Testis (tissue), 3 donors: ENCODE results near the gene PRPS1. TPM values are rescaled to one million over a fixed set of nuclear protein-coding genes. Genes with fewer than 3 reads are reported as not detected.

Experiments
- DNase-seq: peaks from one replicate; pipeline ENCODE4 v3.0.0-alpha.2; 2019
- H3K27ac ChIP-seq, 2 donors: fragments of 200-600 bp; sonication (generic); one replicate each; pipeline ENCODE4 v1.5.1; 2019
- H3K27me3 ChIP-seq: fragments of 200-600 bp; sonication (generic); one replicate; pipeline ENCODE4 v1.5.1; 2019
- H3K36me3 ChIP-seq: fragments of 200-600 bp; sonication (generic); one replicate; pipeline ENCODE4 v1.5.1; 2017; ENCODE audit warnings: low read depth; ENCODE audit errors: missing control alignments
- H3K4me1 ChIP-seq: fragments of 200-600 bp; sonication (generic); one replicate; pipeline ENCODE4 v1.5.1; 2019
- H3K4me3 ChIP-seq, 2 donors: fragments of 200-600 bp; sonication (generic); one replicate each; pipeline ENCODE4 v1.5.1; 2017 to 2019
- H3K9me3 ChIP-seq: fragments of 200-600 bp; sonication (generic); one replicate; pipeline ENCODE4 v1.5.1; 2017
- POLR2A ChIP-seq: fragments of 450-650 bp; IDR thresholded peaks from one replicate; pipeline ENCODE4 v1.6.1; 2017; ENCODE audit warnings: antibody characterized with exemption, mild to moderate bottlenecking, moderate library complexity
- WGBS, 2 donors: methylation state at CpG; one replicate each; pipeline ENCODE4 v1.1.5; 2018; 5-methylcytosine and 5-hydroxymethylcytosine counted together
- intact Hi-C: fragments of 100-400 bp; cut with DNase I; formaldehyde crosslinking; loops from one replicate; pipeline ENCODE4 v1.15.1; 2023; ENCODE audit warnings: low total_unique reads
- polyA plus RNA-seq: library from polyadenylated mRNA; stranded (reverse); fragments of 350-450 nt; fragmentation: Illumina TruSeq; extraction: RNeasy Lipid Tissue Mini Kit (QIAGEN cat#74804); gene quantifications from one replicate; pipeline ENCODE4 v1.2.3, GENCODE V29; 2014; ENCODE audit warnings: low read depth, low replicate concordance; ENCODE audit not compliant: insufficient read depth
- total RNA-seq, 2 donors: library from RNA; depleted of rRNA; stranded (reverse); fragments of >200 nt; gene quantifications; one replicate each; pipeline ENCODE4 v1.2.3, GENCODE V29; 2016
- TF ChIP-seq, protein P1 (sequence below), 3 experiments: fragments of 450-650 bp in 2 of 3; fragments of 200-600 bp in 1 of 3; sonication (generic) in 1 of 3; IDR thresholded peaks; one replicate each; pipeline ENCODE4 v1.5.1; 2016 to 2019; ENCODE audit warnings: antibody characterized with exemption in 3 of 3, mild to moderate bottlenecking in 2 of 3, moderate library complexity in 1 of 3

The PRPS1 gene
- total and polyA plus RNA-seq, 3 donors from 2014 or later: 32.7 to 39.3 (median 38.7) TPM

DNA sequence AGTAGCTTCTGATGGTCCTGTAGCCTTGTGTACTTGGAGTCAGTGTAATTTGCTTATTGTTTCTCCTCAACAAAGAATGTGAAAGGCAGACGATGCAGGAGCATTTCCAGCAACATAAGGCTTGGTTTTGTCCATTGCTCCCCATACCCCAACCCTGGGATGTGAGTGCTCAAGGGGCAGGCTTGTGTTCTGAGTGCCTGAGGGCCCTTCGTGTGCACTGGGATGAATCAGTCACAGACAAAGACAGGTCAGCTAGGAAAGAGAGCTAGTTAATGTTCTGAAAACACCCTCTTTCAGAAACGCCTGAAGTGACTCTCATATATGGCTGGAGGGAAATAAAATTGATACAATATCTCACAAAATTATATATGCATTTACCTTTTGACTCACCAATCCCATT lies 59.1 kb downstream of the PRPS1 start:
- no peak for DNase-seq
- Histone ChIP-seq H3K27me3 (no peaks in the 10 kb centered on the region), H3K36me3 (no peaks in the 10 kb centered on the region), H3K4me1 (peaks cover 3% of the 10 kb centered on the region), H3K9me3 (no peaks in the 10 kb centered on the region), H3K4me3 (no peak overlapping the region), H3K27ac (no peak overlapping the region)
- intact Hi-C loops: no loop called here
- 85 to 96% methylated on average over 3 of the region's 3 CpGs for WGBS, 2 donors
- TF ChIP-seq POLR2A: no peak
- TF ChIP-seq, protein P1, sequence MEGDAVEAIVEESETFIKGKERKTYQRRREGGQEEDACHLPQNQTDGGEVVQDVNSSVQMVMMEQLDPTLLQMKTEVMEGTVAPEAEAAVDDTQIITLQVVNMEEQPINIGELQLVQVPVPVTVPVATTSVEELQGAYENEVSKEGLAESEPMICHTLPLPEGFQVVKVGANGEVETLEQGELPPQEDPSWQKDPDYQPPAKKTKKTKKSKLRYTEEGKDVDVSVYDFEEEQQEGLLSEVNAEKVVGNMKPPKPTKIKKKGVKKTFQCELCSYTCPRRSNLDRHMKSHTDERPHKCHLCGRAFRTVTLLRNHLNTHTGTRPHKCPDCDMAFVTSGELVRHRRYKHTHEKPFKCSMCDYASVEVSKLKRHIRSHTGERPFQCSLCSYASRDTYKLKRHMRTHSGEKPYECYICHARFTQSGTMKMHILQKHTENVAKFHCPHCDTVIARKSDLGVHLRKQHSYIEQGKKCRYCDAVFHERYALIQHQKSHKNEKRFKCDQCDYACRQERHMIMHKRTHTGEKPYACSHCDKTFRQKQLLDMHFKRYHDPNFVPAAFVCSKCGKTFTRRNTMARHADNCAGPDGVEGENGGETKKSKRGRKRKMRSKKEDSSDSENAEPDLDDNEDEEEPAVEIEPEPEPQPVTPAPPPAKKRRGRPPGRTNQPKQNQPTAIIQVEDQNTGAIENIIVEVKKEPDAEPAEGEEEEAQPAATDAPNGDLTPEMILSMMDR (IDR thresholded peaks at IDR 0.05): no peak

DNA sequence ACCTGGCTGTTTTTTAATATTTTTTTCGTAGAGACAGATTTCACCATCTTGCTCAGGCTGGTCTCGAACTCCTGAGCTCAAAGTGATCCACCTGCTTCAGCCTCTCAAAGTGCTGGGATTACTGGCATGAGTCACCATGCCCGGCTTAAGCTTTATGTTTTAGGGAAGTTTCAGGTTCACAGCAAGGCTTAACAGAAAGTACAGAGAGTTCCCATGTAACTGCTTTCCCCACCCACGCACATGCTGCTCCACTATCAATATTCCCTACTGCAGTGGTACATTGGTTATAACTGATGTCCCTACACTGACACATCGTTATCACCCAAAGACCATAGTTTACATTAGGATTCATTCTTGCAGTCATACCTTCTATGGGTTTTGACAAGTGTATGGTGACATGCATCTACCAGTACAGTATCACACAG lies 62.7 kb downstream of the PRPS1 start:
- no peaks in the 10 kb centered on the region for H3K9me3 ChIP-seq
- TF ChIP-seq, protein P1 (IDR thresholded peaks at IDR 0.05): no peak
- no peak for TF ChIP-seq POLR2A
- H3K4me3 ChIP-seq: no peak overlapping the region
- no peaks in the 10 kb centered on the region for H3K4me1 ChIP-seq
- H3K27ac ChIP-seq: peak overlapping the region in 1 of 2 donors; percentile 45
- intact Hi-C loops: no loop called here
- 34 to 54% methylated on average over 3 to 5 of the region's 5 CpGs for whole genome bisulfite sequencing, 2 donors
- DNase-seq: peak; percentile 56
- H3K27me3 ChIP-seq: no peaks in the 10 kb centered on the region
- H3K36me3 ChIP-seq: no peaks in the 10 kb centered on the region

DNA sequence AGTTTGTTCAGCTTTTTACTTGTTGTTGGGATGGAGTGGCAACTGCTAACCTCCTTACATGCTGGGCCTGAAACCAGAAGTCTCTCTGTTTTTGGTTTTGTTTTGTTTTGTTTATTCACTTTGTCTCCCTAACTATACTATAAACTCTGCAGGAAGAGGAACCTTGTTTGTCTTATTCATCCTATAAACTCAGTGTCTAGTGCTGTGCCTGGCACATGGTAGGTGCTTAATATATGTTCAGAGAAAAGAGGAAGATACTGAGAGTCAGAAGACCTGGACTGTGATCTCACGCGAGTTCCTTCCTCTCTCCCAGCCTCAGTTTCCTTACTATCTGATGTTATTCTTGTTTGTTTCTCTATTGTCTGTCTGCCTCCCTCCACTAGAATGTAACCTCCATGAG lies 71.3 kb downstream of the PRPS1 start:
- DNase-seq: no peak
- intact Hi-C loops: no loop called here
- no peak overlapping the region for H3K4me3 ChIP-seq
- no peaks in the 10 kb centered on the region for H3K4me1 ChIP-seq
- H3K27ac ChIP-seq: peak overlapping the region in 1 of 2 donors; percentile 82
- no peaks in the 10 kb centered on the region for H3K36me3 ChIP-seq
- H3K27me3 ChIP-seq: no peaks in the 10 kb centered on the region
- no peak for TF ChIP-seq POLR2A
- TF ChIP-seq, protein P1 (IDR thresholded peaks at IDR 0.05): no peak
- no peaks in the 10 kb centered on the region for H3K9me3 ChIP-seq
- 90% methylated on average over 2 of the region's 2 CpGs for WGBS, 2 donors

DNA sequence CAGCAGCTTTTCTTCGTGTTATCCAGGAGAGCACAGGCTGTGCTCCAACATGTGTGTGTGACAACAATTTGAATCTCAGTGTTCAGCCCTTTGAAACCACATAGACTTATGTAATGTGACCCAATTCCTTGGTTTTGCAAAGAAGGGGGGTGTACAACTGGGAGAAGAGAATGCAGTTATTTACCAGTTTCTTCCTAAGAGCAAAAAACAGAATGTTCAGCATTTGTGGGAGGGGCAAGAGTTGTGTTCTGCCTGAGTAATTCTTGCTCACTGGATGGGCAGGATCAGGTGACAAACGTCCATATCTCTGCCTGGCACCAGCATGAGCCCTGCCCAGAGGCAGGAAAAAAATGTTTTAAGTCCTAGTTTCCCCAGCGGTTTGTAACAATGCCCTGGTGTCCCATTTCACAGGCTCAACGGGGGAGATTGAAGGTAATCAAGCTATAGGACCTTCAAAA lies 72.0 kb downstream of the PRPS1 start:
- Histone ChIP-seq H3K4me3 (no peak overlapping the region), H3K36me3 (no peaks in the 10 kb centered on the region), H3K27ac (peak overlapping the region in 1 of 2 donors; percentile 82), H3K9me3 (no peaks in the 10 kb centered on the region), H3K27me3 (no peaks in the 10 kb centered on the region), H3K4me1 (no peaks in the 10 kb centered on the region)
- 40 to 49% methylated on average over 2 to 4 of the region's 4 CpGs for WGBS, 2 donors
- DNase-seq: peak; percentile 57
- no peak for TF ChIP-seq POLR2A
- TF ChIP-seq, protein P1 (IDR thresholded peaks at IDR 0.05): no peak
- intact Hi-C loops: no loop called here

Other genes with a start within 250 kb of the PRPS1 start
- 1 to 10 TPM; 1.5 to 2.0 TPM for gene FRMPD3, start 178.9 kb upstream of the PRPS1 start, total RNA-seq
- gene FRMPD3, start 178.9 kb upstream of the PRPS1 start, polyA plus RNA-seq: 0.74 TPM
- gene TSC22D3, start 147.3 kb downstream of the PRPS1 start, total RNA-seq: 100 to 1,000 TPM in 1 of 2 donors, 10 to 100 TPM in 1; 98.4 to 123 TPM
- gene TSC22D3, start 147.3 kb downstream of the PRPS1 start, polyA plus RNA-seq: 65.5 TPM
- not detected for gene NCBP2L, start 149.2 kb downstream of the PRPS1 start, total RNA-seq
- gene NCBP2L, start 149.2 kb downstream of the PRPS1 start, polyA plus RNA-seq: 4.5 TPM
- 10 to 100 TPM; 11.3 to 15.2 TPM for gene MID2, start 197.4 kb downstream of the PRPS1 start, total RNA-seq
- gene MID2, start 197.4 kb downstream of the PRPS1 start, polyA plus RNA-seq: 6.5 TPM